HCT116 (cell line): ENCODE results near the gene MOV10. TPM values are rescaled to one million over a fixed set of nuclear protein-coding genes. Genes with fewer than 3 reads are reported as not detected.

ENCODE experiments used
- ATAC-seq: fragments of 200-7000 bp; cut with Tn5 transposase; 2 replicates; pipeline ENCODE4 v1.9.1; 2020; ENCODE audit warnings: mild to moderate bottlenecking, moderate library complexity
- BruUV-seq: library from RNA; stranded (reverse); fragments of 400-500 nt; replicated peaks from 2 replicates; lab custom pipeline; 2021; lab: Mats Ljungman, UMichigan
- CTCF ChIA-PET: fragments of 300-600 bp; sonication (Branson Sonifier 250); formaldehyde crosslinking; loops from one replicate; lab custom pipeline; 2021; ENCODE audit warnings: antibody characterized with exemption; lab: Charles Lee
- POLR2A ChIA-PET: fragments of 300-600, 350-600 bp; sonication (Branson Sonifier 250); formaldehyde crosslinking; loops from one replicate; lab custom pipeline; 2021; ENCODE audit warnings: antibody characterized with exemption; lab: Charles Lee
- RAD21 ChIA-PET, 2 experiments: fragments of 300-600 bp; sonication (Branson Sonifier 250); formaldehyde crosslinking; loops; one replicate each; lab custom pipeline; 2023; ENCODE audit warnings: low total read pairs in 2 of 2; ENCODE audit not compliant: uncharacterized antibody in 2 of 2, unreplicated experiment in 2 of 2, low non-redundant PET in 1 of 2; lab: Charles Lee
- DNase-seq: peaks from one replicate; pipeline ENCODE4 v3.0.0-alpha.2; 2010; ENCODE audit warnings: low read depth, low spot score
- H2AFZ ChIP-seq: fragments of 200-600 bp; shearing (Covaris generic), sonication (generic); 2 replicates; pipeline ENCODE4 v1.6.1; 2017; ENCODE audit warnings: low read depth, mixed run types, mixed read lengths, antibody characterized with exemption, low read length; ENCODE audit not compliant: poor library complexity, severe bottlenecking
- H3K27ac ChIP-seq: 2 replicates; pipeline ENCODE4 v1.5.1; 2012; ENCODE audit warnings: low read depth, low read length
- H3K27me3 ChIP-seq: fragments of 200-600 bp; sonication (generic); 2 replicates; pipeline ENCODE4 v1.6.1; 2016; ENCODE audit warnings: mixed run types, low read length, mixed read lengths; ENCODE audit not compliant: insufficient read depth
- H3K36me3 ChIP-seq, 2 experiments: fragments of 200-500 bp in 1 of 2; fragments of 200-600 bp in 1 of 2; sonication (Bioruptor generic) in 1 of 2; sonication (generic) in 1 of 2; 2 replicates each; pipeline versions ENCODE4 v1.5.1 to v1.6.1; 2014 to 2016; ENCODE audit warnings: low read length in 2 of 2, inconsistent platforms in 1 of 2, mixed read lengths in 1 of 2, mixed run types in 1 of 2; ENCODE audit not compliant: insufficient read depth in 2 of 2, control insufficient read depth in 1 of 2
- H3K4me1 ChIP-seq, 2 experiments: fragments of 200-600 bp in 1 of 2; sonication (generic) in 1 of 2; 2 replicates each; pipeline versions ENCODE4 v1.5.1 to v1.6.1; 2012 to 2017; ENCODE audit warnings: low read length in 2 of 2, inconsistent platforms in 1 of 2, mild to moderate bottlenecking in 1 of 2, mixed read lengths in 1 of 2, mixed run types in 1 of 2, moderate library complexity in 1 of 2; ENCODE audit not compliant: insufficient read depth in 2 of 2, control insufficient read depth in 1 of 2
- H3K4me2 ChIP-seq: fragments of 200-600 bp; sonication (generic); 2 replicates; pipeline ENCODE4 v1.6.1; 2017; ENCODE audit warnings: mixed run types, low read length, mixed read lengths
- H3K4me3 ChIP-seq, 2 experiments: fragments of 200-600 bp in 1 of 2; sonication (generic) in 1 of 2; replicated peaks in 1 of 2; 2 replicates each; pipeline ENCODE4 v1.5.1; 2011 to 2016; ENCODE audit warnings: low read length in 2 of 2, control low read depth in 1 of 2, low read depth in 1 of 2, mild to moderate bottlenecking in 1 of 2, mixed read lengths in 1 of 2, mixed run types in 1 of 2
- H3K79me2 ChIP-seq: fragments of 200-600 bp; sonication (generic); 2 replicates; pipeline ENCODE4 v1.6.1; 2017; ENCODE audit warnings: mild to moderate bottlenecking, mixed run types, low read length, moderate library complexity, mixed read lengths; ENCODE audit not compliant: insufficient read depth
- H3K9ac ChIP-seq: fragments of 200-600 bp; sonication (generic); 2 replicates; pipeline ENCODE4 v1.6.1; 2016; ENCODE audit warnings: low read length, mixed read lengths
- H3K9me2 ChIP-seq: fragments of 200-600 bp; sonication (generic), shearing (Covaris generic); 2 replicates; pipeline ENCODE4 v1.6.1; 2017; ENCODE audit warnings: mixed run types, mild to moderate bottlenecking, moderate library complexity; ENCODE audit not compliant: insufficient read depth
- H3K9me3 ChIP-seq, 2 experiments: fragments of 200-500 bp in 1 of 2; fragments of 200-600 bp in 1 of 2; sonication (Bioruptor generic) in 1 of 2; sonication (generic) in 1 of 2; 2 replicates each; pipeline ENCODE4 v1.6.1; 2014 to 2017; ENCODE audit warnings: low read length in 2 of 2, mixed read lengths in 2 of 2, inconsistent platforms in 1 of 2, low read depth in 1 of 2, mild to moderate bottlenecking in 1 of 2, mixed run types in 1 of 2, moderate library complexity in 1 of 2; ENCODE audit not compliant: control insufficient read depth in 1 of 2, insufficient read depth in 1 of 2
- H4K20me1 ChIP-seq: fragments of 200-600 bp; sonication (generic), shearing (Covaris generic); 2 replicates; pipeline ENCODE4 v1.6.1; 2017; ENCODE audit warnings: mixed run types, mild to moderate bottlenecking, moderate library complexity; ENCODE audit not compliant: insufficient read depth
- CBX3 ChIP-seq: IDR thresholded peaks from 2 replicates; pipeline ENCODE4 v1.6.1; 2012; ENCODE audit warnings: low read depth
- CEBPB ChIP-seq: IDR thresholded peaks from 2 replicates; pipeline ENCODE4 v1.6.1; 2012; ENCODE audit warnings: low read depth
- EGR1 ChIP-seq: IDR thresholded peaks from 2 replicates; pipeline ENCODE4 v1.6.1; 2012; ENCODE audit warnings: low read depth
- ELF1 ChIP-seq: IDR thresholded peaks from 2 replicates; pipeline ENCODE4 v1.6.1; 2012; ENCODE audit warnings: low read depth, borderline replicate concordance
- EZH2 ChIP-seq: fragments of 200-600 bp; sonication (generic); IDR thresholded peaks from 2 replicates; pipeline ENCODE4 v1.6.1; 2017; ENCODE audit warnings: antibody characterized with exemption, mixed run types
- EZH2phosphoT487 ChIP-seq: fragments of 200-600 bp; IDR thresholded peaks from 2 replicates; pipeline ENCODE4 v1.6.1; 2018; ENCODE audit warnings: antibody characterized with exemption, borderline replicate concordance
- FOSL1 ChIP-seq: IDR thresholded peaks from 2 replicates; pipeline ENCODE4 v1.6.1; 2012; ENCODE audit warnings: low read depth
- JUND ChIP-seq: IDR thresholded peaks from 2 replicates; pipeline ENCODE4 v1.6.1; 2012
- POLR2AphosphoS5 ChIP-seq: IDR thresholded peaks from 2 replicates; pipeline ENCODE4 v1.6.1; 2011; ENCODE audit warnings: mild to moderate bottlenecking, low read depth, low read length, moderate library complexity
- RAD21 ChIP-seq: IDR thresholded peaks from 2 replicates; pipeline ENCODE4 v1.6.1; 2012; ENCODE audit warnings: low read depth, mild to moderate bottlenecking
- SP1 ChIP-seq: IDR thresholded peaks from 2 replicates; pipeline ENCODE4 v1.6.1; 2012; ENCODE audit warnings: low read depth
- SRF ChIP-seq: IDR thresholded peaks from 2 replicates; pipeline ENCODE4 v1.6.1; 2012; ENCODE audit warnings: low read depth
- TCF7L2 ChIP-seq: IDR thresholded peaks from 2 replicates; pipeline ENCODE4 v1.7.0; 2011; ENCODE audit warnings: borderline replicate concordance, inconsistent platforms; ENCODE audit not compliant: insufficient read depth, insufficient read length; ENCODE audit errors: extremely low read depth
- YY1 ChIP-seq: IDR thresholded peaks from 2 replicates; pipeline ENCODE4 v1.6.1; 2011; ENCODE audit warnings: low read length, low read depth, moderate library complexity, mild to moderate bottlenecking; ENCODE audit not compliant: insufficient replicate concordance; ENCODE audit errors: extremely low read depth
- ZFX ChIP-seq: fragments of 450-650 bp; IDR thresholded peaks from 2 replicates; pipeline ENCODE4 v1.6.1; 2017
- ZNF274 ChIP-seq: fragments of 200-500 bp; sonication (Bioruptor generic); IDR thresholded peaks from 2 replicates; pipeline ENCODE4 v1.6.1; 2014; ENCODE audit warnings: mild to moderate bottlenecking, low read depth, low read length, inconsistent platforms
- intact Hi-C: fragments of 100-400 bp; cut with micrococcal nuclease; formaldehyde crosslinking; loops from 2 replicates; pipeline ENCODE4 v1.10.0; 2022
- total RNA-seq: library from RNA; stranded (reverse); gene quantifications from one replicate; pipeline ENCODE4 v1.2.1, GENCODE V29; 2021; ENCODE audit not compliant: unreplicated experiment
- TF ChIP-seq, protein P1 (sequence below): IDR thresholded peaks from 2 replicates; pipeline ENCODE4 v1.6.1; 2012
- TF ChIP-seq, protein P2 (sequence below), 3 experiments: fragments of 200-600 bp in 1 of 3; sonication (generic) in 1 of 3; IDR thresholded peaks in 2 of 3; conservative IDR thresholded peaks in 1 of 3; 2 replicates each; pipeline ENCODE4 v1.5.1; 2012 to 2017; ENCODE audit warnings: low read depth in 2 of 3, low read length in 2 of 3, antibody characterized with exemption in 1 of 3, borderline replicate concordance in 1 of 3, control low read depth in 1 of 3, mild to moderate bottlenecking in 1 of 3, mixed read lengths in 1 of 3, mixed run types in 1 of 3, moderate library complexity in 1 of 3; ENCODE audit not compliant: insufficient read depth in 1 of 3
- TF ChIP-seq, protein P3 (sequence below): IDR thresholded peaks from 2 replicates; pipeline ENCODE4 v1.6.1; 2012

The MOV10 gene
- total RNA-seq, 1 experiment from 2014 or later: 109 TPM

DNA sequence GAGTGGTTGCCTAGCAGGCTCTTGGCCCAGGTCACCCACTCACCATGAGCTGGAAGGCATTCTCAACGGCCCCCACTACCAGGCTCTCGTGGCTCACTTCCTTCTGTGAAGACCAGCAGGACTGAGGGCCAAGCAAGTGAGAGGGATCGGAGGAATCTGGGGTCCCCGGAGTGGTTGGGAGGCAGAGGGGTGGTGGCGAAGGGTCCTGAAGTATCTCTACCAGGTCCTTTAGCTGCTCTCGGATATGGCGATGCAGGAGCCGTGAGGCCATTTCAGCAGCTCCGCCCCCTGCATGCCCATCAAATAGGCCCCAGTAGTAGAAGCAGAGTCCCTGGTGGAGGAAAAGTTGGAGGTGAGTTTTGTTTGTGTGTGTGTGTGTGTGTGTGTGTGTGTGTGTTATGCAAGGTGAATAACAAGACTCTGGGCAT, 38.3 kb downstream of the MOV10 start:
- Histone ChIP-seq H3K79me2 (no peaks in the 10 kb centered on the region), H4K20me1 (no peaks in the 10 kb centered on the region), H3K9me2 (no peaks in the 10 kb centered on the region), H3K9me3 (no peaks in the 10 kb centered on the region), H2AFZ (no peak overlapping the region), H3K4me2 (no peak overlapping the region), H3K36me3 (no peaks in the 10 kb centered on the region), H3K27ac (no peak overlapping the region), H3K9ac (no peak overlapping the region), H3K4me3 (no peak overlapping the region), H3K27me3 (no peaks in the 10 kb centered on the region), H3K4me1 (peaks cover 22 to 35% of the 10 kb centered on the region in 2 experiments)
- ChIA-PET CTCF (no interaction called here), RAD21 (no interaction called here), POLR2A (no interaction called here)
- no TSS peak for BruUV-seq
- DNase-seq (no peak), ATAC-seq (no peak)
- intact Hi-C loops: no loop called here
- TF ChIP-seq EZH2phosphoT487 (no peak), TCF7L2 (no peak), EZH2 (no peak), RAD21 (no peak), JUND (no peak), ZFX (no peak), CBX3 (no peak), ZNF274 (no peak), FOSL1 (no peak), ELF1 (no peak), SRF (no peak), SP1 (no peak), POLR2AphosphoS5 (no peak), EGR1 (no peak), CEBPB (no peak), YY1 (no peak)
- TF ChIP-seq, protein P1, sequence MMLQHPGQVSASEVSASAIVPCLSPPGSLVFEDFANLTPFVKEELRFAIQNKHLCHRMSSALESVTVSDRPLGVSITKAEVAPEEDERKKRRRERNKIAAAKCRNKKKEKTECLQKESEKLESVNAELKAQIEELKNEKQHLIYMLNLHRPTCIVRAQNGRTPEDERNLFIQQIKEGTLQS: no peak
- TF ChIP-seq, protein P2, sequence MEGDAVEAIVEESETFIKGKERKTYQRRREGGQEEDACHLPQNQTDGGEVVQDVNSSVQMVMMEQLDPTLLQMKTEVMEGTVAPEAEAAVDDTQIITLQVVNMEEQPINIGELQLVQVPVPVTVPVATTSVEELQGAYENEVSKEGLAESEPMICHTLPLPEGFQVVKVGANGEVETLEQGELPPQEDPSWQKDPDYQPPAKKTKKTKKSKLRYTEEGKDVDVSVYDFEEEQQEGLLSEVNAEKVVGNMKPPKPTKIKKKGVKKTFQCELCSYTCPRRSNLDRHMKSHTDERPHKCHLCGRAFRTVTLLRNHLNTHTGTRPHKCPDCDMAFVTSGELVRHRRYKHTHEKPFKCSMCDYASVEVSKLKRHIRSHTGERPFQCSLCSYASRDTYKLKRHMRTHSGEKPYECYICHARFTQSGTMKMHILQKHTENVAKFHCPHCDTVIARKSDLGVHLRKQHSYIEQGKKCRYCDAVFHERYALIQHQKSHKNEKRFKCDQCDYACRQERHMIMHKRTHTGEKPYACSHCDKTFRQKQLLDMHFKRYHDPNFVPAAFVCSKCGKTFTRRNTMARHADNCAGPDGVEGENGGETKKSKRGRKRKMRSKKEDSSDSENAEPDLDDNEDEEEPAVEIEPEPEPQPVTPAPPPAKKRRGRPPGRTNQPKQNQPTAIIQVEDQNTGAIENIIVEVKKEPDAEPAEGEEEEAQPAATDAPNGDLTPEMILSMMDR (IDR thresholded peaks at IDR 0.05 in 2 of 3, conservative IDR thresholded peaks at IDR 0.05 in 1 of 3; ENCODE audit: borderline replicate concordance in 1 of 3, insufficient read depth in 1 of 3, low read depth in 2 of 3, low read length in 2 of 3): no peak
- TF ChIP-seq, protein P3, sequence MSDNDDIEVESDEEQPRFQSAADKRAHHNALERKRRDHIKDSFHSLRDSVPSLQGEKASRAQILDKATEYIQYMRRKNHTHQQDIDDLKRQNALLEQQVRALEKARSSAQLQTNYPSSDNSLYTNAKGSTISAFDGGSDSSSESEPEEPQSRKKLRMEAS: no peak
